Mucosa of gallbladder (tissue), 1 donor: ENCODE results near the gene ZNF736. TPM values are rescaled to one million over a fixed set of nuclear protein-coding genes. Genes with fewer than 3 reads are reported as not detected.
A peak's percentile ranks its signal among the peaks of the same experiment; 100 is the strongest.
"Not testable (repeated sequence)": the region's sequence is repeated elsewhere in the genome, so short reads cannot be mapped to it uniquely, and the experiment has no call there.

ENCODE experiments used
- DNase-seq: peaks from one replicate; pipeline ENCODE4 v3.0.0-alpha.2; 2020; ENCODE audit warnings: low spot score
- total RNA-seq: library from RNA; stranded (reverse); gene quantifications from one replicate; pipeline ENCODE4 v1.2.1, GENCODE V29; 2021
- donor health status: DM: no; HTN: no; CAD: no.

ZNF736 gene
- total RNA-seq: 32.4 TPM

- DNase-seq: peak; percentile 94
These were observed at the start of gene ZNF736 for GRCh38 chr7:64313740-64314491. TSS of gene ZNF736 (plus strand) at chr7:64313961. CDS start at chr7:64314151, 190 bp downstream.

GRCh38 chr7:64266341-64266919, 47.3 kb upstream of the ZNF736 start:
- no peak for DNase-seq

GRCh38 chr7:64277630-64278029, 36.1 kb upstream of the ZNF736 start:
- no peak for DNase-seq

GRCh38 chr7:64294701-64295420, 18.9 kb upstream of the ZNF736 start:
- DNase-seq: no peak

DNA sequence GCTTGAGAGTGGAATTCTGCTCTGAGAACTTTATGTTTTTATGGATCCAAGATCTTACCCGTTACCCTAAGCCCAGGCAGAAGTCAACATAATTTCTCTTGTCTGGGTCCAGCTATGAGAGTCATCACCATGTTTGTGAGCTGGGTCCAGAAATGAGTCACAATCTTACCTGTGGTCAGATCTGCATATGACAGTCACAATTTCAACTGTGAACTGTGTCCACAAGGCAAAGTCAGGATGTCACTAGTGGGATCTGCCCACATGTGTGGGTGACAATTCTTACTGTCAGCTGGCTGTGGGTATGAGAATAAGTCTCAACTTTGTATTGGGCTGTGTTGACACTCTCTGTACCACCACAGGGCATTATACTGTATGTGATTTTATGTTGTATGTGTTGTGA, 16.3 kb upstream of the ZNF736 start:
- DNase-seq: not testable (repeated sequence)

DNA sequence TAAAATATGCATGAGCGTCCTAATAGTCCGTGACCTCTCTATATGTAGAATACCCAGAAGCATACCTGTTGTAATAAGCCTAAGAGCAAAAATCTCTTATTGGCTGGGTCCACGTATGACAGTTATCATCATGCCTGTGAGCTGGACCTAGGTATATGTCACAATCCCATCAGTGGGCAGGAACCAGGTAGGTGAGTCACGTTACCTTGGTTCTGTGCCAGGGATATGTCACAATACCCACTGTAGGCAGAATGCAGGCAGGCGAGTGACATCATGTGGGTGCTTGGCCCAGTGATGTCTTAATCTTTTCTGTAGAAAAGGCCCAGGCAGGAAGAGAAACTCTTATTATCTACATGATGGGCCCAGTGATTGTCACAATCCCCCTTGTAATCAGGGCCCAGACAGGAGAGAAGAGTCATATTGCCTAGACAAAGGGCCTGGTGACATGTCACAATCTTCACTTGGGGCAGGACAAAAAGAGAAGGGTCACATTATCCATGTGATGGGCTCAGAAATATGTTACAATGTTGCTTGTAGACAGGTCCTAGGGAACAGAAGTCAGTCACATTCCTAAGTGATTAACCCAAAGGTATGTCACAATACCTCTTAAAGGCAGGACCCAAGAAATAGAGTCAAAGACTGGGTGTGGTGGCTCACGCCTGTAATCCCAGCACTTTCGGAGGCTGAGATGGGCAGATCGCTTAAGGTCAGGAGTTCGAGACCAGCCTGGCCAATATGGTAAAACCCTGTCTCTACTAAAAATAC, 12.9 kb upstream of the ZNF736 start:
- no peak for DNase-seq

GRCh38 chr7:64307254-64308015, 6.3 kb upstream of the ZNF736 start:
- peak; percentile 96 for DNase-seq

DNA sequence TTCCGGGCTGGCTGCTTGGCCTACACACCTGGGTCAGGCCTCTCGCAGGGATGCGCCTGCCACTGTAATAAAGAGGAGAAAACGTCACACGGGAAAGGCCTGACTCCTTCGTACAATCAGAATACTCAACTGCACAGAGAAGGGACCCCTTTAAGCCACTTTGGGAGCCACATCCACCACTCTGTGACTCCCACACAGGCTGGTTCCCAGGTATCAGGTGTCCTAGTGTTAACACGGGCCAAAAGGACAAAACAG, 5.8 kb upstream of the ZNF736 start:
- DNase-seq: peak; percentile 10

DNA sequence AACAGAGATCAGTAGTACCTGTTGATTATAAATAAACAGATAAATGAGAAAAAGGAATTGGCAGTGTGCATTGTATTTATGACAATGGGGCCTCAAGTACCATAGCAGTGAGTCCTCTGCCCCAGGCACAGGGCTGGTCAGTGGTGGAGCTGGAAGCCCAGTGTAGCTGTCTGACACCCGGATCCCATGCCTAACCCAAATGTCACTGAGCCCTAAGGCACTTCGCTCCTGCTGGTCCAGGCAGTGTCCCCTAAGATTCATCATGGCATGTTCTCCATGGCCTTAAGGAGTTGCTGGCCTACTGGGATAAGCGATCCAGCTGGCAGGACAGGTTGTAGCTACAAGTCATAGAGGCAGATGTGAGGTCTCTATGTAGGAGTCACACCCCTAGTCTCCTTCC, 3.3 kb upstream of the ZNF736 start:
- no peak for DNase-seq

DNA sequence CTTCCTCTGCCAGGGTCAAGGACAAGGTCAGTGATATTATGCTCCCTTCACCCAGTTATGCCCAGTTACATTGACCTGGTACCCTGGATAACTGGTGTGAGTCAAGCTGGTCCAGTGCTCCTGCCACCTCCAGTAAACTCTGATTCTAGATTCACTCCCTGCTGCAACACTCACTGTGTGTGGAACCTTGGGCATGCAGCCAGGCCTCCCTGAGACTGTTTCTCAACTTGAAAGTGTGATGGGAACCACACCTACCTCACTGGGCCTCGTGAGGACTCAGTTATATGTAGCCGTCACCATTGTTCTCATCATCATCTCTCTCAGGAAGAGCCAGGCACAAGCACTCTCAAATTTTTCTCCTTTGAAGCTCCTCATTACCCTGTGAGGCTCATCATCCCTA, 935 bp upstream of the ZNF736 start:
- no peak for DNase-seq

- no peak for DNase-seq
These were observed 805 bp downstream of the ZNF736 start for GRCh38 chr7:64314566-64314965.

DNA sequence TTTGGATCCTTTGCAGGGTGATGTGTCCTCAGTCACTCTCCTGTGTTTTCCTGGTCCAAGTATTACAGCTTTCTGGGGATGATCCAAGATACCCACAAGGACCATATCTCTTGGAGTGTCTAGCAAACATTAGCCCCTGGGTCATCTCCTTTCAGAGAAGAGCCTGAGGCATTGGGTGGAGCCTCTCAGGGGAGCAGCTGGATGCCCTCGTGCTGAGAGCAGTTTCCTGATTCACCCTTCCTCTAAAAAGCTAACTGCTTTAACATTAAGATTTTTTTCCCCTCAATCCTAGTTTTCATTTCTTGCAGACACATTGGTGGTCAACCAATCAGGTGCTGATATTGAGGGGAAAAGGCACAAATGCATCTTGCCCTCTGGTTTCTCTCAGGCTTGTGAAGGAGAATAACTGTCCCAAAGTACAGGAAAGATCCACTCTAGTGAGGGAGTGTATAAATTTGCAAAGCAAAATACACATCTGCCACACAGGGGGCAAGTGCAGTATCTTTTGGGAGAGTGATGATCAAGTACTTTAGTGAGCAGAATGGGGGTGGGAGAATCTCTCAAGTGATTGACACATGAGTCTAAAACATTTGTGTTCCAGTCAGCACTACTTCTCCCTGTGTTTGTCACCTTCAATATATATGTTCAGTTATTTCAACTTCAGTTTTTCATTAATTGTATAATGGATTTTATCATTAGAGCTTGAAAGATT, 2.4 kb downstream of the ZNF736 start:
- DNase-seq: not testable (repeated sequence)

DNA sequence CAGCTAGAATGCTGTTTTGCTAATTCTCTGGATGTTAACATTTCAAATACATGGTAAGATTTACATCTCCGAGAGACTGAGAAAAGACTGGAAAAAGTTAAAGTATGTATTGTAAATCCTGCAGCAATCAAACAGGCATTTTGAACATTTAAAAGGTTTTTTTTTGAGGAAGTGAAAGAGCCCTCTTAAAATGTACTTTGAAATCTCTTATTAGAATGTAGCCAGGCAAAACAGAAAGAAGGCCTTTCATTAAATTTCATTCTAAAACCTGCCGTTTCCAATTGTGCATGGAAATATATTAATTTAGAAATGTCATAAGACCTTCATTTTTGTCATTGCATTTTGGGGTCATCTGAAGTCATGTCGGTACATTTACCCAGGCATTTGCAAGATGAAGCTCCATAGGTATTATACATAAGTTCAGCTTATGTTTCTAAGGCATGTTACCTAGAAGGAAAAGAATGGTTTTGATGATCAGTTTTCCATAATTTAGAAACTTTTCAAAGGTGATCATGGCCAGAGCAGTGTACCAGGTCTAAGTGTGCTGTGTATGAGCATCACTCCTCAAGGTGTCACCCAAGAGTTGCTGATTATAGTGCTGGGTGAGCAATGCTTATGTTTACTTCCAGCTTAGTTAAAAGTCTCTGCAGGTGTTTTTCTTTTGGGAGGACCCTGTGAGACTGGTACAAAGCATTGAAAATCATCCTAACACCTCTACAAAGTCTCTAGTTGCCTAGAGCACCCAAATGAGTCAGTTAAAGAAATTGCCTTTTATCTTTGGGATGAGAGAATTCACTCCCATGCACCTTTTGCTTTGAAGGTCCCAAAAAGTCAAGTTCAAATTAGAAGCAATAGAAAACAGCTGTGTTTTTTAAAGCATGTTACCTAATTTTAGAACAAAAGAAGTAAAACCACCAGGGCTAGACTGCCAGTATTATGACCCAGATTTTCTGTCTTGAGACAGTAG, 7.1 kb downstream of the ZNF736 start:
- DNase-seq: no peak

- not testable (repeated sequence) for DNase-seq
These were observed 10.4 kb downstream of the ZNF736 start for GRCh38 chr7:64324166-64324565.

DNA sequence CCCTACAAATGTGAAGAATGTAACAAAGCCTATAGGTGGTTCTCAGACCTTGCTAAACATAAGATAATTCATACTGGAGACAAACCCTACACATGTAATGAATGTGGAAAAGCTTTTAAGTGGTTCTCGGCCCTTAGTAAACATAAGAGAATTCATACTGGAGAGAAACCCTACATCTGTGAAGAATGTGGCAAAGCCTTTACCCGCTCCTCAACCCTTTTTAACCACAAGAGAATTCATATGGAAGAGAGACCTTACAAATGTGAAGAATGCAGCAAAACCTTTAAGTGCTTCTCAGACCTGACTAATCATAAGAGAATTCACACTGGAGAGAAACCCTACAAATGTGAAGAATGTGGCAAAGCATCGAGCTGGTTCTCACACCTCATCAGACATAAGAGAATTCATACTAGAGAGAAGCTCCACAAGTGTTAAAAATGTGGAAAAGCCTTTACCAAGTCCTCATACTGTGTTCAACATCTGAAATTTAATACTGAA, 35.0 kb downstream of the ZNF736 start:
- not testable (repeated sequence) for DNase-seq

- DNase-seq: no peak
These were observed 45.8 kb downstream of the ZNF736 start for GRCh38 chr7:64359543-64359942.

- no peak for DNase-seq
These were observed 57.4 kb downstream of the ZNF736 start for GRCh38 chr7:64371116-64371515.

- DNase-seq: no peak
These were observed 59.3 kb downstream of the ZNF736 start for GRCh38 chr7:64373017-64373416.

DNA sequence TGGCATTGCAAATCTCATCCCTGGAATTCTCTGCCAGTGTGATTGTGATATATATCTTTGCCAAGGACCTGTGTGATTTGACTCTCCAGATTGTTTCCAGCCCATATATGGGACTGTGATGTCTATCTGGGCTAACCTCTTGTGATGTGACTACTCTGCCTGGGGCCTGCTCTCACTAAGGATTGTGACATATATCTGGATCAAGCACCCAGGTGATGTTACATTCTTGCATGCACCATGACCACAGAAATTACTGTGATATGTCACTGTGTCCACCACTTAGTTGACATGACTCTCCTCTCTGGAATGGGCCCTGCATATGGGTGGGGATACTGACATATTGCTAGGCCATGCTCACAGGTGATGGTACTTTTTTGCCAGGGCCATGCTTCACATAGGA, 86.6 kb downstream of the ZNF736 start:
- DNase-seq: no peak
